T-helper 1 cell treated with Interleukin-12 subunit alpha and Interleukin-12 subunit beta and Interleukin-4 antibody, amounts not matched to agents 30 μg/mL and 1 μg/mL, for 36 hours (primary cell): ENCODE measurements around the gene MACC1.

Experiments used
- H3K27ac Mint-ChIP-seq: one replicate; pipeline ENCODE4 v1.8.0; 2021; ENCODE audit warnings: mild to moderate bottlenecking, mixed read lengths
- H3K27me3 Mint-ChIP-seq: one replicate; pipeline ENCODE4 v1.8.0; 2021; ENCODE audit warnings: low read depth, mixed read lengths
- H3K36me3 Mint-ChIP-seq: one replicate; pipeline ENCODE4 v1.8.0; 2021; ENCODE audit warnings: low read depth, mixed read lengths
- H3K4me1 Mint-ChIP-seq: one replicate; pipeline ENCODE4 v1.8.0; 2021; ENCODE audit warnings: low read depth, mixed read lengths
- H3K4me3 Mint-ChIP-seq: one replicate; pipeline ENCODE4 v1.8.0; 2021; ENCODE audit warnings: mild to moderate bottlenecking, moderate library complexity, mixed read lengths
- H3K9me3 Mint-ChIP-seq: one replicate; pipeline ENCODE4 v1.8.0; 2021; ENCODE audit warnings: mixed read lengths

MACC1 gene

GRCh38 chr7:20089431-20089830 is 127.8 kb downstream of the MACC1 start:
- no peaks in the 10 kb centered on the region for H3K27me3 Mint-ChIP-seq
- no peaks in the 10 kb centered on the region for H3K36me3 Mint-ChIP-seq
- no peak overlapping the region for H3K27ac Mint-ChIP-seq
- H3K9me3 Mint-ChIP-seq: peaks cover 13% of the 10 kb centered on the region
- no peaks in the 10 kb centered on the region for H3K4me1 Mint-ChIP-seq
- H3K4me3 Mint-ChIP-seq: no peak overlapping the region

GRCh38 chr7:20085086-20085485 is 132.1 kb downstream of the MACC1 start:
- Mint-ChIP-seq H3K36me3 (no peaks in the 10 kb centered on the region), H3K4me3 (no peak overlapping the region), H3K27me3 (no peaks in the 10 kb centered on the region), H3K27ac (no peak overlapping the region), H3K4me1 (no peaks in the 10 kb centered on the region), H3K9me3 (no peaks in the 10 kb centered on the region)
